ENCODE results near the gene NRG2. TPM values are rescaled to one million over a fixed set of nuclear protein-coding genes. Genes with fewer than 3 reads are reported as not detected.

Gene NRG2
- total RNA-seq, 1 experiment from 2014 or later, result not detected

GRCh38 chr5:139882961-139883539 lies 160.0 kb downstream of the NRG2 start:
- DNase-seq (ENCODE audit: low spot score), result no peak

- no peak for DNase-seq (ENCODE audit: low spot score)
Measured at GRCh38 chr5:139882316-139882715, 160.8 kb downstream of the NRG2 start.

- no peak for DNase-seq (ENCODE audit: low spot score)
Measured at GRCh38 chr5:139881143-139881733, 161.9 kb downstream of the NRG2 start.

GRCh38 chr5:139880416-139881142 lies 162.5 kb downstream of the NRG2 start:
- no peak for DNase-seq (ENCODE audit: low spot score)

- no peak for DNase-seq (ENCODE audit: low spot score)
Measured at GRCh38 chr5:139878093-139878492, 165.0 kb downstream of the NRG2 start.

GRCh38 chr5:139877129-139877597 lies 165.9 kb downstream of the NRG2 start:
- DNase-seq (ENCODE audit: low spot score), result peak; percentile 23

- DNase-seq (ENCODE audit: low spot score), result no peak
Measured at GRCh38 chr5:139875957-139876356, 167.1 kb downstream of the NRG2 start.

- DNase-seq (ENCODE audit: low spot score), result no peak
Measured at GRCh38 chr5:139872851-139873794, 170.0 kb downstream of the NRG2 start.

GRCh38 chr5:139872052-139872766 lies 170.9 kb downstream of the NRG2 start:
- no peak for DNase-seq (ENCODE audit: low spot score)

GRCh38 chr5:139871614-139872013 lies 171.5 kb downstream of the NRG2 start:
- DNase-seq (ENCODE audit: low spot score), result no peak

- no peak for DNase-seq (ENCODE audit: low spot score)
Measured at GRCh38 chr5:139870677-139871076, 172.4 kb downstream of the NRG2 start.

GRCh38 chr5:139869042-139869790 lies 173.9 kb downstream of the NRG2 start:
- DNase-seq (ENCODE audit: low spot score), result no peak

GRCh38 chr5:139867581-139867980 lies 175.5 kb downstream of the NRG2 start:
- DNase-seq (ENCODE audit: low spot score), result no peak

- DNase-seq (ENCODE audit: low spot score), result no peak
Measured at GRCh38 chr5:139867109-139867508, 176.0 kb downstream of the NRG2 start.

- no peak for DNase-seq (ENCODE audit: low spot score)
Measured at GRCh38 chr5:139864716-139865483, 178.2 kb downstream of the NRG2 start.

GRCh38 chr5:139863855-139864558 lies 179.1 kb downstream of the NRG2 start:
- peak; percentile 41 for DNase-seq (ENCODE audit: low spot score)

- DNase-seq (ENCODE audit: low spot score), result no peak
Measured at GRCh38 chr5:139863361-139863760, 179.7 kb downstream of the NRG2 start.

GRCh38 chr5:139862803-139863202 lies 180.3 kb downstream of the NRG2 start:
- no peak for DNase-seq (ENCODE audit: low spot score)

- DNase-seq (ENCODE audit: low spot score), result no peak
Measured at GRCh38 chr5:139862313-139862712, 180.8 kb downstream of the NRG2 start.

Data from HT-29 (cell line).